VCaP (cell line): ENCODE data around the gene NPAT.

Experiments
- H3K27ac ChIP-seq: fragments of 450-650 bp; 2 replicates; pipeline ENCODE4 v1.5.1; 2017
- TF ChIP-seq, protein P1 (sequence below): fragments of 450-650 bp; conservative IDR thresholded peaks from 2 replicates; pipeline ENCODE4 v1.5.1; 2017; ENCODE audit warnings: mild to moderate bottlenecking, moderate library complexity

NPAT gene

DNA sequence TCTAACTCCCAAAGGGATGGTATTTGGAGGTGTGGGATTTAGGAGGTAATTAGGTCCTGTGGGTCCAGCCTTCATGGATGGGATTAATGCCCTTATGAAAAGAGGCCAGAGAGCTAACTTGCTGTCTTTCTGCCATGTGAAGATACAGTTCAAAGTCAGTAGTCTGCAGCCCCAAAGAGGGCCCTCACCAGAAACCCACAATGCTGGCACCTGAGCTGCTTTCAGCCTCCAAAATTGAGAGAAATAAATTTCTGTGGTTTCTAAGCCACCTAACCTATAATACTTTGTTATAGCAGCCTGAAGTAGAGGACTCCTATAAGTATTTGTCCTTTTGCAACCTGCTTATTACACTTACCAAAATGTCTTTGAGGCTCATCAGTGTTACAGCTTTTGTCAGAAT, 16.6 kb upstream of the NPAT start:
- TF ChIP-seq, protein P1, sequence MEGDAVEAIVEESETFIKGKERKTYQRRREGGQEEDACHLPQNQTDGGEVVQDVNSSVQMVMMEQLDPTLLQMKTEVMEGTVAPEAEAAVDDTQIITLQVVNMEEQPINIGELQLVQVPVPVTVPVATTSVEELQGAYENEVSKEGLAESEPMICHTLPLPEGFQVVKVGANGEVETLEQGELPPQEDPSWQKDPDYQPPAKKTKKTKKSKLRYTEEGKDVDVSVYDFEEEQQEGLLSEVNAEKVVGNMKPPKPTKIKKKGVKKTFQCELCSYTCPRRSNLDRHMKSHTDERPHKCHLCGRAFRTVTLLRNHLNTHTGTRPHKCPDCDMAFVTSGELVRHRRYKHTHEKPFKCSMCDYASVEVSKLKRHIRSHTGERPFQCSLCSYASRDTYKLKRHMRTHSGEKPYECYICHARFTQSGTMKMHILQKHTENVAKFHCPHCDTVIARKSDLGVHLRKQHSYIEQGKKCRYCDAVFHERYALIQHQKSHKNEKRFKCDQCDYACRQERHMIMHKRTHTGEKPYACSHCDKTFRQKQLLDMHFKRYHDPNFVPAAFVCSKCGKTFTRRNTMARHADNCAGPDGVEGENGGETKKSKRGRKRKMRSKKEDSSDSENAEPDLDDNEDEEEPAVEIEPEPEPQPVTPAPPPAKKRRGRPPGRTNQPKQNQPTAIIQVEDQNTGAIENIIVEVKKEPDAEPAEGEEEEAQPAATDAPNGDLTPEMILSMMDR, result no peak
- no peak overlapping the region for H3K27ac ChIP-seq

DNA sequence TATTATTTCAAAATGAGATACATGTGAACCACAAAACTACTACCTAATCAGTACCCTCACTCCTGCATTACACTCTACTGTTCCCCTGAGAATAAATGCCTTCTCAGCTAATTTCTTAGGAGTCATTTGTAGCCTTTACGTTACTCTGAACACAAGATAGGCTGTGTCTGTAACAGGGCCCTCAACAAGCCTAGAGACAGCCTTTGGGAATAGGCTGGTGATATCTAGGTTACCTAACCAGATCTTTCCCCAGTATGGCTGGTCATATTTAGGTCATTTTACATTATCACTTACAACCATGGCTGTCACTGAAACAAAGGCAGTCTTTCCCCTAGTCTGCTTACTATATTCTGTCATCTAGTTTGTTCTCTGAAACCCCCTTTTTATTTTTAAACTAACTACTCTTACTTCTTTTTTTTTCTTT, 14.6 kb upstream of the NPAT start:
- H3K27ac ChIP-seq, result no peak overlapping the region
- TF ChIP-seq, protein P1, result no peak

DNA sequence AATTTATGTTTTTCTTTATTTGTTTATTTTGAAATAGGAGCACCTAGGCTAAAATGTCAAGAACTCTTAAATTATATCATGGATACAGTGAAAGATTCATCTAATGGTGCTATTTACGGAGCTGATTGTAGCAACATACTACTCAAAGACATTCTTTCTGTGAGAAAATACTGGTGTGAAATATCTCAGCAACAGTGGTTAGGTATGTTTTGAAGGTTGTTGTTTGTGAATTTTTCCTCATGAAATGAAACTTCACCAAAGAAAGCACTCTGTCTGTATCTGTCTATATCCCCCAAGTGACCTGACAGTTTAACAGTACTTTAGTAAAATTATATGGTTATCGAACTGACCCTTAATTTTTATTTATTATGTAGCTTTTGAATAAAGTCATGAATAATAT, 13.2 kb upstream of the NPAT start:
- peak overlapping the region; percentile 39 for H3K27ac ChIP-seq

DNA sequence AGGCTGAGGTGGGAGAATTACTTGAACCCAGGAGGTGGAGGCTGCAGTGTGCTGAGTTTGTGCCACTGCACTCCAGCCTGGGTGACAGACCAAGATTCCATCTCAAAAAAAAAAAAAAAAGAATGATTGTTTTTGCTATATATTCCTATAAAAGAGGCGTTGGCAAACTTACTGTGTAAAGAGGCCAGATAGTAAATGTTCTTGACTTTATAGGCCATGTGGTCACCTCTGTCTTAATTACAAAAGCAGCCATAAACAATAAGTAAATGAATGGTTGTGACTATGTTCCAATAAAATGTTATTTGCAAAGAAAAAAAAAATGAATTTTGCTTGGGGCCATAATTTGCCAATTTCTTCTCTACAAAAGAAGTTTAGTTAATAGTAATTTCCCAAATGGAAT, 12.8 kb upstream of the NPAT start:
- TF ChIP-seq, protein P1, result no peak
- peak overlapping the region; percentile 39 for H3K27ac ChIP-seq

More for the DNA sequence above, 13.2 kb upstream of the NPAT start:
- TF ChIP-seq, protein P1, result no peak

DNA sequence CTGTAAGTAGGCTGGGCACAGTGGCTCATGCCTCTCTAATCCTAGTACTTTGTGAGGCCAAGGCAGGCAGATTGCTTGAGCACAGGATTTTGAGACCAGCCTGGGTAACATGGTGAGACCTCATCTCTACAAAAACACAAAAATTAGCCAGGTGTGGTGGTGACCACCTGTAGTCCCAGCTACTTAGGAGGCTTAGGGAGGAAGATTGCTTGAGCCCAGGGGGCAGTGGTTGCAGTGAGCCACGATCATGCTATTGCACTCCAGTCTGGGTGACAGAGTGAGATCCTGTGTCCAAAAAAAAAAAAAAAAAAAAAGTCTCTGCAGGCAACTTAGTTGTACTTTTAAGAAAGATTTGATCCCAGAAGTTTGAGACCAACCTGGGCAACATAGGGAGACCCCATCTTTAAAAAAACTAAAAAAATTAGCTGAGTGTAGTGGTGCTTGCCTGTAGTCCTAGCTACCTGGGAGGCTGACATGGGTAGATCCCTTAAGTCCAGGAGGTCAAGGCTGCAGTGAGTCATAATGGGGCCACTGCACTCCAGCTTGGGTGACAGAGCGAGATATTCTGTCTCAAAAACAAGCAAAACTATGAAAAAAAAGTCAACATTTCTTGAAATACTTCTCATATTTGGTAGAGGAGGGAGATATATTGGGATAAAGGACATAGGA, 11.0 kb upstream of the NPAT start:
- H3K27ac ChIP-seq, result no peak overlapping the region
- TF ChIP-seq, protein P1, result no peak

DNA sequence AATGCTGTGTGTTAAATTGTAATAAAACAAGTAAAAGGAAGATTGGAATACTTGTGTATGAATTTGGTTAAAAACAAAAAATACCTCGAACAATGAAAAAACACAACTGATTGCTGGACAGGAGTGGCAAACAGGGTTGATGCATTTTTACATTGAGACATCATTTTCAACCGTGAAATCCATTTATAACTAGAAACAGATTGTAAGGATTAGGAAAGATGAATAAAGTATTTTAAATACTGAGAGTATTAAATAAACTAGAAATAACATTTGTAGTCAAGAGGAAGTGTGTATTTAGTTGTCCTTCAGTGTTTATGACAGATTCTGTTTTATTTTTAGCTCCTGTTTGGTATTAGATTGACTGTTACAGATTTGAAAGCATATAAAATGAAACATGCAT, 5.8 kb upstream of the NPAT start:
- TF ChIP-seq, protein P1, result no peak
- no peak overlapping the region for H3K27ac ChIP-seq

DNA sequence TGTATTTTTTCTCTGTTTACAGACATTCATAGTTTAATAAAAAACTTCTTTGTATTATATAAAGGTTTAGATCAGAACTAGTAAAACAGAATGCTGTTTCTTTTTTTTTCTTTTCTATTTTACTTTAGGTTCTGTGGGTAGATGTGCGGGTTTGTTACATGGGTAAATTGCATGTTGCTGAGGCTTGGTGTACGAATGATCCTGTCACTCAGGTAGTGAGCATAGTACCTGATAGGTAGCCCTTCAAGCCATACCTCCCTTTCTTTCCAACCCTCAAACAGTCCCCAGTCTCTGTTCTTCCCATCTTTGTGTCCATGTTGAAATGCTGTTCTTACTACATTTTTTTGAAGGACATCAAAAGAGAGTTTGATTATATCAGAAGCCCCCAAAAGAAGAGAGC, 3.6 kb upstream of the NPAT start:
- TF ChIP-seq, protein P1, result no peak
- H3K27ac ChIP-seq, result no peak overlapping the region
